Heart left ventricle (tissue), 16 donors: Measurements from ENCODE around the gene TFPT. TPM values are rescaled to one million over a fixed set of nuclear protein-coding genes. Genes with fewer than 3 reads are reported as not detected.

Source experiments
- ATAC-seq, 4 donors: fragments of 200-7000 bp; cut with Tn5 transposase; one replicate each; pipeline ENCODE4 v1.9.1; 2020 to 2022; ENCODE audit warnings: moderate library complexity in 4 of 4, mild to moderate bottlenecking in 3 of 4, moderate number of reproducible peaks in 1 of 4
- DNase-seq, 5 donors: peaks; one replicate each; pipeline ENCODE4 v3.0.0-alpha.2; 2020
- H3K27ac ChIP-seq, 12 donors: fragments of 200-600 bp; sonication (generic) in 4 of 12; one replicate each; pipeline versions ENCODE4 v1.5.0 to v1.8.0; 2016 to 2022; ENCODE audit warnings: mild to moderate bottlenecking in 2 of 12
- H3K27me3 ChIP-seq, 9 donors: fragments of 200-600 bp; sonication (generic) in 2 of 9; one replicate each; pipeline versions ENCODE4 v1.5.1 to v1.8.0; 2016 to 2022; ENCODE audit warnings: mild to moderate bottlenecking in 3 of 9
- H3K36me3 ChIP-seq, 9 donors: fragments of 200-600 bp; sonication (generic) in 2 of 9; one replicate each; pipeline versions ENCODE4 v1.5.0 to v1.8.0; 2018 to 2022; ENCODE audit warnings: mild to moderate bottlenecking in 2 of 9
- H3K4me1 ChIP-seq, 12 donors: fragments of 200-600 bp; sonication (generic) in 4 of 12; one replicate each; pipeline versions ENCODE4 v1.5.0 to v1.8.0; 2016 to 2022; ENCODE audit warnings: mild to moderate bottlenecking in 3 of 12
- H3K4me3 ChIP-seq, 12 donors: fragments of 200-600 bp; sonication (generic) in 4 of 12; one replicate each; pipeline versions ENCODE4 v1.5.0 to v1.8.0; 2017 to 2022; ENCODE audit warnings: mild to moderate bottlenecking in 9 of 12, moderate library complexity in 4 of 12
- H3K9me3 ChIP-seq, 12 donors: fragments of 200-600 bp; sonication (generic) in 4 of 12; one replicate each; pipeline versions ENCODE4 v1.5.0 to v1.8.0; 2016 to 2022; ENCODE audit warnings: mild to moderate bottlenecking in 1 of 12
- POLR2A ChIP-seq, 2 donors: fragments of 450-650 bp; IDR thresholded peaks; one replicate each; pipeline ENCODE4 v1.6.1; 2017; ENCODE audit warnings: antibody characterized with exemption in 2 of 2, mild to moderate bottlenecking in 2 of 2, moderate library complexity in 2 of 2
- WGBS, 4 donors: extraction: QIAGEN DNeasy Blood & Tissue Kit in 2 of 4; methylation state at CpG; one replicate each; pipeline versions ENCODE4 v1.1.5 to v1.1.7; 2013 to 2018; 5-methylcytosine and 5-hydroxymethylcytosine counted together
- intact Hi-C, 10 donors: fragments of 100-400 bp; cut with DNase I; formaldehyde crosslinking; loops; one replicate each; pipeline versions ENCODE4 v1.11.1 to v1.14.2; 2022
- polyA plus RNA-seq, 2 donors: library from polyadenylated mRNA; stranded (reverse); fragments of 200-250 nt; gene quantifications; one replicate each; pipeline ENCODE4 v1.2.3, GENCODE V29; 2013
- total RNA-seq, 9 donors: library from RNA; depleted of rRNA in 2 of 9; stranded (reverse); fragments of >200 nt in 2 of 9; fragmentation: NEBNext Ultra II Directional in 3 of 9; extraction: Animal tissue kit (Norgen Biotek cat#: 25700) in 3 of 9; gene quantifications; one replicate each; pipeline versions ENCODE4 v1.1.0 to v1.2.4, GENCODE V29; 2016 to 2023
- TF ChIP-seq, protein P1 (sequence below), 12 donors: fragments of 200-600 bp; sonication (generic) in 4 of 12; IDR thresholded peaks; one replicate each; pipeline versions ENCODE4 v1.5.0 to v1.8.0; 2018 to 2022; ENCODE audit warnings: antibody characterized with exemption in 12 of 12, mild to moderate bottlenecking in 5 of 12
- donor health status: ischemic (EF 13 %, LVEDD 7.1; RV severe dilation, severe dysfunction).
- donor health status: healthy with polysubstance abuse.
- donor health status: DM: no; HTN: yes; CAD: no.
- donor health status: DM: no; HTN: no; CAD: no.
- donor health status: ischemic (EF 25% LVEDD 6.9; RV normal size, moderate dysfunction).
- donor health status: ischemic (EF 25% LVEDD 5.7; RV mildly dilated, moderate dysfunction).
- donor health status: healthy.
- donor health status: DM: yes; HTN: yes; CAD: no.
- donor health status: ischemic (EF 35%, LVEDD 5.7; RV mildly dilated, moderate dysfunction).
- donor health status: nonischemic (EF 11% LVEDD 7.7; RV severe dilation, severe dysfunction).
- donor health status: DM: yes; HTN: yes; CAD: no.
- donor health status: PGD.
- donor health status: ischemic (EF 29% LVEDD 5.4; RV normal size, mild dysfunction).
- donor health status: nonischemic (EF 23%, LVEDD 6.1; RV moderate dilation, normal function).

TFPT gene
- total and polyA plus RNA-seq, 11 donors = 9.6 to 26.5 (median 12.5) TPM

DNA sequence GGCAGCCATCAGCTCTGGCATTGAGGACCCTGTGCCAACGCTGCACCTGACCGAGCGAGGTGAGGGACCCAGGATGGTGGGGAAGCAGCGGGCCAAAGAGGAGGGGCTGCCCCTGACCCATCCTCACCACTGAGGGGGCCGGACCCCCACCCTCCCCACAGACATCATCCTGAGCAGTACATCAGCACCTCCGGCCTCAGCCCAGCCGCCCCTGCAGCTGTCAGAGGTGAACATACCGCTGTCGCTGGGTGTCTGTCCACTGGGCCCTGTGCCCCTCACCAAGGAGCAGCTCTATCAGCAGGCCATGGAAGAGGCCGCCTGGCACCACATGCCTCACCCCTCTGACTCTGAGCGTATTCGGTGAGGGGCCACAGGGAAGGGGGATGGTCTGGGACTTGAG, 36.8 kb upstream of the TFPT start:
- ATAC-seq = no peak
- no peak for TF ChIP-seq POLR2A (IDR thresholded peaks at IDR 0.05)
- TF ChIP-seq, protein P1, sequence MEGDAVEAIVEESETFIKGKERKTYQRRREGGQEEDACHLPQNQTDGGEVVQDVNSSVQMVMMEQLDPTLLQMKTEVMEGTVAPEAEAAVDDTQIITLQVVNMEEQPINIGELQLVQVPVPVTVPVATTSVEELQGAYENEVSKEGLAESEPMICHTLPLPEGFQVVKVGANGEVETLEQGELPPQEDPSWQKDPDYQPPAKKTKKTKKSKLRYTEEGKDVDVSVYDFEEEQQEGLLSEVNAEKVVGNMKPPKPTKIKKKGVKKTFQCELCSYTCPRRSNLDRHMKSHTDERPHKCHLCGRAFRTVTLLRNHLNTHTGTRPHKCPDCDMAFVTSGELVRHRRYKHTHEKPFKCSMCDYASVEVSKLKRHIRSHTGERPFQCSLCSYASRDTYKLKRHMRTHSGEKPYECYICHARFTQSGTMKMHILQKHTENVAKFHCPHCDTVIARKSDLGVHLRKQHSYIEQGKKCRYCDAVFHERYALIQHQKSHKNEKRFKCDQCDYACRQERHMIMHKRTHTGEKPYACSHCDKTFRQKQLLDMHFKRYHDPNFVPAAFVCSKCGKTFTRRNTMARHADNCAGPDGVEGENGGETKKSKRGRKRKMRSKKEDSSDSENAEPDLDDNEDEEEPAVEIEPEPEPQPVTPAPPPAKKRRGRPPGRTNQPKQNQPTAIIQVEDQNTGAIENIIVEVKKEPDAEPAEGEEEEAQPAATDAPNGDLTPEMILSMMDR (IDR thresholded peaks at IDR 0.05) = no peak

DNA sequence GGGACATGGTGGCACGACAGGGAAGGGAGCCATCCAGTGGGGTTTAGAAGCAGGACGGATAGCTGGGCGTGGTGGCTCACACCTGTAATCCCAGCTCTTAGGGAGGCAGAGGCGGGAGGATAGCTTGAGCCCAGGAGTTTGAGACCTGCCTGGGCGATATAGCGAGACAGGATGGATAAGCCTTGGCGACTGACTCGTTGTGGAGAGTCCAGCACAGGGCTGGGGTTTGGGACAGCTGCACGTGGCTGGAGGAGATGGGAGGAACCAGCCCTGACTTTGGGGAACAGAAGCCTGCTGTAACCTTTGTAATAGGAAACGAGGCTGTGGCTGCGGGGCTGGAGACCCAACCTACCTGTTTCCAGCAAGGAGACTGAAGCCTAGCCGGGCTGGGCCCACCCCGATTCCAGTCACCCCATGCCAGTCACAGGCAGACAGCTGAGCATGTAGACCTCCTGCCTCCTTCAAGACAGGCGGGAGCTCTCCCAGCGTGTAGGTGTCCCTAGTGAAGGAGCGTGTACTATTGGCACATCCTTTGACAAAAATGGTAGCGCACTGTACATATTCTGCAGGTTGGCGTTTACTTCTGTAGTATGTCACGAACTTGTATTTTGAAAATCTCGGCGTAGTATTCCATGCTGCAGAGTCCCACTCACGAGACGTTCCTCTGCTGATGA, 36.0 kb upstream of the TFPT start:
- no peaks in the 10 kb centered on the region for H3K27me3 ChIP-seq
- intact Hi-C loops = no loop called here
- no peak for DNase-seq
- 82 to 89% (median 87%) methylated on average over 23 of the region's 23 CpGs for WGBS, 4 donors
- H3K27ac ChIP-seq = no peak overlapping the region
- H3K9me3 ChIP-seq = no peaks in the 10 kb centered on the region
- TF ChIP-seq POLR2A (IDR thresholded peaks at IDR 0.05) = no peak
- TF ChIP-seq, protein P1 (IDR thresholded peaks at IDR 0.05) = no peak
- no peak overlapping the region for H3K4me3 ChIP-seq
- H3K4me1 ChIP-seq = peaks cover 0 to 18% (median 6%) of the 10 kb centered on the region in 12 donors
- ATAC-seq = no peak
- peaks cover 1 to 100% (median 100%) of the 10 kb centered on the region in 9 donors for H3K36me3 ChIP-seq

More for the DNA sequence above, 36.8 kb upstream of the TFPT start:
- H3K27ac ChIP-seq = no peak overlapping the region
- no peak for DNase-seq
- peaks cover 0 to 100% (median 100%) of the 10 kb centered on the region in 9 donors for H3K36me3 ChIP-seq
- no peak overlapping the region for H3K4me3 ChIP-seq
- intact Hi-C loops = no loop called here
- no peaks in the 10 kb centered on the region for H3K27me3 ChIP-seq
- 76 to 93% (median 89%) methylated on average over 7 to 12 of the region's 12 CpGs for WGBS, 4 donors
- H3K4me1 ChIP-seq = peaks cover 0 to 11% (median 3%) of the 10 kb centered on the region in 12 donors
- H3K9me3 ChIP-seq = no peaks in the 10 kb centered on the region

DNA sequence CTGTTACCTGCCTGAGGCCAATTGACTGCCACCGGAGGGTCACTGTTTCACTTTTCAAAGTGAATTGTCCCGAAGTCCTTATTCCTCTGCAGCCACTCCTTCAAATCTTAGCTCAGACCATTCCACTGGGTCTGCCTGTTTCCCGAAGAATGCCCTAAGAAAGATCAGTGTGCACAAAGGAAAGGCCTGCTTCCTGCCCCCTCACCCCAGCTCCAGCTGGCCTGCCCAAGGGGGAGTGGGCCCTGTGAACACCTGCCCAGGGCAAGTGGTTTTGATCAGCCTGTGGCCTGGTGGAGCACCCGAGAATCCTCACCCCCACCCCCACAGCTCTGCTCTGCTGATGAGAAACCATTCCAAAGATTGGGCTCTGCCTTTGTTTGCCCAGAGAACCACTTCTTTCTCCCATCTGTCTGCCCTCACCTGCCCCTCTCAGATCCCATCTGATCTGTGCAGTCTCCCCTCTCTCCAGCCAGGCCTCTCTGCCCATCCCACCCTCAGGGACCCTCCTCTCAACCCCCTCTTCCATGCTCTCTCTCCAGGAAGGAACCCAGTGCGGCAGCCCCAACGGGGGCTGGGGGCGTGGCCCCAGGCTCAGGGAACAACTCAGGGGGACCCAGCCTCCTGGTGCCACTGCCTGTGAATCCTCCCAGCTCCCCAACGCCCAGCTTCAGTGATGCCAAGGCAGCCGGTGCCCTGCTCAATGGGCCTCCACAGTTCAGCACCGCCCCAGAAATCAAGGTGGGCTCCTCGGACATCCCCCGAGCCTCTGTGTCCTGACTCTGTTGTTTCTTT, 33.8 kb upstream of the TFPT start:
- no peaks in the 10 kb centered on the region for H3K9me3 ChIP-seq
- no peak overlapping the region for H3K4me3 ChIP-seq
- 79 to 83% (median 82%) methylated on average over 12 of the region's 12 CpGs for WGBS, 4 donors
- H3K36me3 ChIP-seq = peaks cover 7 to 100% (median 100%) of the 10 kb centered on the region in 9 donors
- peaks cover 0 to 19% (median 1%) of the 10 kb centered on the region in 12 donors for H3K4me1 ChIP-seq
- no peak for DNase-seq
- no peak for ATAC-seq
- TF ChIP-seq POLR2A (IDR thresholded peaks at IDR 0.05) = no peak
- TF ChIP-seq, protein P1 (IDR thresholded peaks at IDR 0.05) = no peak
- no peaks in the 10 kb centered on the region for H3K27me3 ChIP-seq
- intact Hi-C loops = no loop called here
- H3K27ac ChIP-seq = no peak overlapping the region

DNA sequence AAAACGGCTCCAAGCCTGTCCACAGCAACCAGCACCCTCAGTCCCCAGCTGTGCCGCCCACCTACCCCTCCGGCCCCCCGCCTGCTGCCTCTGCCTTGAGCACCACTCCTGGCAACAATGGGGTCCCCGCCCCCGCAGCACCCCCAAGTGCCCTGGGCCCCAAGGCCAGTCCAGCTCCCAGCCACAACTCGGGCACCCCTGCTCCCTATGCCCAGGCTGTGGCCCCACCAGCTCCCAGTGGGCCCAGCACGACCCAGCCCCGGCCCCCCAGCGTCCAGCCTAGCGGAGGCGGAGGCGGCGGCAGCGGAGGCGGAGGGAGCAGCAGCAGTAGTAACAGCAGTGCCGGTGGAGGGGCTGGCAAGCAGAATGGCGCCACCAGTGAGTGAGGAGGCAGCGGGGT, 32.7 kb upstream of the TFPT start:
- ATAC-seq = peak in 2 of 4 donors; percentile 4 to 28

More for the DNA sequence above, 32.7 kb upstream of the TFPT start:
- Histone ChIP-seq H3K27ac (peak overlapping the region in 8 of 12 donors; percentile 12 to 42 (median 34)), H3K4me1 (peaks cover 0 to 19% (median 0%) of the 10 kb centered on the region in 12 donors), H3K27me3 (no peaks in the 10 kb centered on the region), H3K4me3 (no peak overlapping the region), H3K9me3 (no peaks in the 10 kb centered on the region), H3K36me3 (peaks cover 7 to 100% (median 100%) of the 10 kb centered on the region in 9 donors)
- no peak for DNase-seq
- intact Hi-C loops = no loop called here
- TF ChIP-seq, protein P1 (IDR thresholded peaks at IDR 0.05) = no peak
- no peak for TF ChIP-seq POLR2A (IDR thresholded peaks at IDR 0.05)
- 61 to 82% (median 78%) methylated on average over 9 to 19 of the region's 19 CpGs for WGBS, 4 donors
